Testis (tissue), 2 donors: ENCODE results near the gene KRT84.

Experiments used
- CTCF ChIP-seq, 3 experiments: fragments of 450-650 bp in 2 of 3; fragments of 200-600 bp in 1 of 3; sonication (generic) in 1 of 3; IDR thresholded peaks; one replicate each; pipeline ENCODE4 v1.5.1; 2016 to 2019; ENCODE audit warnings: antibody characterized with exemption in 3 of 3, mild to moderate bottlenecking in 2 of 3, moderate library complexity in 1 of 3
- POLR2A ChIP-seq: fragments of 450-650 bp; IDR thresholded peaks from one replicate; pipeline ENCODE4 v1.6.1; 2017; ENCODE audit warnings: antibody characterized with exemption, mild to moderate bottlenecking, moderate library complexity

GRCh38 chr12:52400906-52401305 lies 15.5 kb upstream of the KRT84 start:
- TF ChIP-seq CTCF (IDR thresholded peaks at IDR 0.05) = no peak
- TF ChIP-seq POLR2A = no peak
